ENCODE results near the gene PLPP7.

GRCh38 chr9:131288217-131288616, 1.3 kb upstream of the PLPP7 start:
- TF ChIP-seq POLR2A (IDR thresholded peaks at IDR 0.05) (no peak), CTCF (IDR thresholded peaks at IDR 0.05) (no peak)
